HepG2 (cell line): ENCODE results near the gene SRSF3. TPM values are rescaled to one million over a fixed set of nuclear protein-coding genes. Genes with fewer than 3 reads are reported as not detected.

Source experiments
- ATF3 ChIP-seq: sonication (generic); formaldehyde crosslinking; IDR thresholded peaks from 2 replicates; pipeline ENCODE4 v1.4.0; 2020; ENCODE audit warnings: missing genetic modification reagents
- CENPBD1 ChIP-seq: sonication (generic); formaldehyde crosslinking; IDR thresholded peaks from 2 replicates; pipeline ENCODE4 v1.8.0; 2022; ENCODE audit warnings: missing genetic modification reagents, low read depth, mild to moderate bottlenecking, borderline replicate concordance
- CERS6 ChIP-seq: sonication (generic); formaldehyde crosslinking; IDR thresholded peaks from 2 replicates; pipeline ENCODE4 v1.5.0; 2020; ENCODE audit warnings: missing genetic modification reagents
- ESRRA ChIP-seq: sonication (generic); formaldehyde crosslinking; IDR thresholded peaks from 2 replicates; pipeline ENCODE4 v1.5.1; 2020; ENCODE audit warnings: mild to moderate bottlenecking, low read depth, missing genetic modification reagents
- ISL2 ChIP-seq: sonication (generic); formaldehyde crosslinking; IDR thresholded peaks from 2 replicates; pipeline ENCODE4 v1.5.0; 2020; ENCODE audit warnings: missing genetic modification reagents
- JUN ChIP-seq: sonication (generic); formaldehyde crosslinking; IDR thresholded peaks from 2 replicates; pipeline ENCODE4 v1.4.0; 2020; ENCODE audit warnings: mild to moderate bottlenecking, missing genetic modification reagents
- MAFK ChIP-seq, 2 experiments: IDR thresholded peaks in 1 of 2; conservative IDR thresholded peaks in 1 of 2; 2 replicates each; pipeline ENCODE4 v1.6.1; 2011; ENCODE audit warnings: improper control_type of control experiment in 2 of 2, low read length in 2 of 2
- MTERF4 ChIP-seq: sonication (generic); formaldehyde crosslinking; IDR thresholded peaks from 2 replicates; pipeline ENCODE4 v1.8.0; 2023; ENCODE audit warnings: mild to moderate bottlenecking, missing genetic modification reagents
- NCOA2 ChIP-seq: sonication (generic); formaldehyde crosslinking; IDR thresholded peaks from 2 replicates; pipeline ENCODE4 v1.8.0; 2022; ENCODE audit warnings: inconsistent platforms
- NFAT5 ChIP-seq: sonication (generic); formaldehyde crosslinking; IDR thresholded peaks from 2 replicates; pipeline ENCODE4 v1.4.0; 2020; ENCODE audit warnings: missing genetic modification reagents
- PRMT3 ChIP-seq: sonication (generic); formaldehyde crosslinking; IDR thresholded peaks from 2 replicates; pipeline ENCODE4 v1.8.1; 2022; ENCODE audit warnings: low read depth, mild to moderate bottlenecking, moderate library complexity, missing genetic modification reagents, borderline replicate concordance
- STAG1 ChIP-seq: sonication (generic); formaldehyde crosslinking; IDR thresholded peaks from 2 replicates; pipeline ENCODE4 v1.4.0; 2020; ENCODE audit warnings: missing genetic modification reagents
- WIZ ChIP-seq: sonication (generic); formaldehyde crosslinking; IDR thresholded peaks from 2 replicates; pipeline ENCODE4 v1.5.1; 2020; ENCODE audit warnings: mild to moderate bottlenecking, missing genetic modification reagents
- ZBED4 ChIP-seq: sonication (generic); formaldehyde crosslinking; IDR thresholded peaks from 2 replicates; pipeline ENCODE4 v1.4.0; 2020; ENCODE audit warnings: missing genetic modification reagents, borderline replicate concordance
- ZNF563 ChIP-seq: sonication (generic); formaldehyde crosslinking; IDR thresholded peaks from 2 replicates; pipeline ENCODE4 v1.8.0; 2022; ENCODE audit warnings: mild to moderate bottlenecking, moderate library complexity, missing genetic modification reagents
- ZNF605 ChIP-seq: sonication (generic); formaldehyde crosslinking; IDR thresholded peaks from 2 replicates; pipeline ENCODE4 v1.8.0; 2022; ENCODE audit warnings: mild to moderate bottlenecking, missing genetic modification reagents
- ZNF619 ChIP-seq: sonication (generic); formaldehyde crosslinking; IDR thresholded peaks from 2 replicates; pipeline ENCODE4 v1.4.0; 2020; ENCODE audit warnings: mild to moderate bottlenecking, missing genetic modification reagents
- ZNF672 ChIP-seq: sonication (generic); formaldehyde crosslinking; IDR thresholded peaks from 2 replicates; pipeline ENCODE4 v1.8.1; 2022; ENCODE audit warnings: missing genetic modification reagents
- polyA plus RNA-seq, 8 experiments: library from polyadenylated mRNA; depleted of rRNA in 3 of 8; stranded (reverse) in 7 of 8; unstranded in 1 of 8; fragments of >200 nt; fragmentation: Illumina TruSeq in 4 of 8; extraction: Trizol in 4 of 8; gene quantifications; 2 replicates each; pipeline versions ENCODE4 v1.2.1 to v1.2.3, GENCODE V29; 2011 to 2016; ENCODE audit warnings: low read depth in 4 of 8, missing spikeins in 1 of 8, mixed read lengths in 1 of 8; ENCODE audit not compliant: insufficient read depth in 1 of 8
- total RNA-seq, 5 experiments: library from RNA; depleted of rRNA; stranded (reverse); fragments of >200 nt; fragmentation: Illumina TruSeq; extraction: Trizol; gene quantifications; 2 replicates each; pipeline ENCODE4 v1.2.3, GENCODE V29; 2016; ENCODE audit warnings: low read depth in 1 of 5

Gene SRSF3
- total and polyA plus RNA-seq, 2 of the 13 experiments (the other 11 are each of a cell fraction or from before 2014, with no cell fraction given): 206 to 684 TPM

- TF ChIP-seq MAFK (conservative IDR thresholded peaks at IDR 0.05 in 1 of 2, IDR thresholded peaks at IDR 0.05 in 1 of 2; ENCODE audit: low read length in 2 of 2) (no peak), ESRRA (CRISPR knock-in tag) (no peak), ZNF619 (CRISPR knock-in tag) (no peak), ZNF672 (CRISPR knock-in tag) (no peak), ZNF563 (no peak), PRMT3 (CRISPR knock-in tag) (no peak), STAG1 (CRISPR knock-in tag) (no peak), ATF3 (CRISPR knock-in tag) (no peak), NFAT5 (CRISPR knock-in tag) (no peak), WIZ (peak; percentile 60; the same call in 1 of the 2 replicates), NCOA2 (CRISPR knock-in tag) (no peak), ZNF605 (no peak), CENPBD1 (CRISPR knock-in tag) (no peak), ZBED4 (no peak), JUN (CRISPR knock-in tag) (no peak), ISL2 (CRISPR knock-in tag) (no peak), MTERF4 (CRISPR knock-in tag) (no peak), CERS6 (CRISPR knock-in tag) (no peak)
Observed at GRCh38 chr6:36607683-36608386, 13.7 kb downstream of the SRSF3 start (continued).
